HG02759 (cell line): ENCODE results near the gene DDC.
"Not testable (repeated sequence)": the region's sequence is repeated elsewhere in the genome, so short reads cannot be mapped to it uniquely, and the experiment has no call there.

Experiments used
- ATAC-seq: cut with Tn5 transposase; IDR thresholded peaks from one replicate; pipeline ENCODE4 v1.9.1; 2021; ENCODE audit warnings: mild to moderate bottlenecking, moderate library complexity; ENCODE audit not compliant: unreplicated experiment

The DDC gene

DNA sequence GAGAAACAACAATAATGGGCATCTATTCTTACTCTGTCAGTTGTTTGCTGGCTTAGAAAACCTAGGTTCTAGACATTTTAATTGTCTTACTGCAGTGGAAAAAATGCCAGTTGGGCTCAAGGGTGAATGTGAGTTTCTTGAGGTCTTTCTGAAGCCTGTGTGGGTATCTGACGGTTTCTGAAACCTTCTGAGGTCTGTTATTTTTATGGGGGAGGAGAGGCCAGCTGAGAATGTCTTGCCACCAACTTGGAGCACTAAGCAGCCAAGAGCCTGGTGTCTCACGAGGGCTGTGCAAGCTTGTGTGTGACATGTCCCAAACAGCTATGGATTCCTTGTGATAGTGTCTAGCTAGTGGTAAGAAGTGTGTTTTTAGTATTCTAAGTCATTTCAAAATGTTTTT is 24.2 kb upstream of the DDC start:
- ATAC-seq = no peak

DNA sequence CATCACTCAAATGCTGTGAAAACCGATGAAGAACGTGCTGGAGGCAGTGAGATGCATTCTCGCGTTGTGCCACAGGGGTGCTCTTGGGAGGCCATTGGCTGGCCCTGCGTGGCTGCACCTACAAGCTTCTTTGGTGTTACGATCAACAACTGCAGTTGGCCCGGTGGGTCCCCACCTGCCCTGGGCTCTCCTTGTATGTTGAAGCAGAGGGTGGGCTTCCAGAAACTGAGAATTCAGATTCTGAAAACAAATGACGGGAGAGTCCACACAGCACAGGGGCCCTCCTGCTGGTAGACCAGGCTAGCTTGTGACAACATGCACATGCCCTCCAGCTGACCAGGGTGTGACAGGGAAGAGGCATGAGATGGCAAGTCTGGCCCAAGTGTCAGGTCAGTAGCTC is 23.7 kb upstream of the DDC start:
- no peak for ATAC-seq

DNA sequence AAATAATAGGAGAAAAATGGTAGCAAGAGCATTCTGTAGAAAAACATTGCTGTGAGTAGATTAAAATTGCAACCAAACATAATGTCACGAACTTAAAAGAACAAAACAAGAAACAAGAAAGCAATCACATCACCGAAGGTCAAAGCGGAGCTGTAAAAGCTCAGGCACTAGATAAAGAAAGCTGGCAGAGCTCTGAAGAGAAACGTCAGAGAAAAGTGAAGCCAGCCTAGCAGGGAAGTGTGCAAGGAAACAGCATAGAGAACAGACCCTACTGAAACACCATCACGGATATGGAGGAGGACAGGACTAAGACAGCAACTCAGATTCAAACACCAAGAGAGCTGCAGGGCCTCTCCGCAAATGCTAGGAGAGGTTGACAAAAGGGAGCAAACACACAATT is 22.5 kb upstream of the DDC start:
- no peak for ATAC-seq

DNA sequence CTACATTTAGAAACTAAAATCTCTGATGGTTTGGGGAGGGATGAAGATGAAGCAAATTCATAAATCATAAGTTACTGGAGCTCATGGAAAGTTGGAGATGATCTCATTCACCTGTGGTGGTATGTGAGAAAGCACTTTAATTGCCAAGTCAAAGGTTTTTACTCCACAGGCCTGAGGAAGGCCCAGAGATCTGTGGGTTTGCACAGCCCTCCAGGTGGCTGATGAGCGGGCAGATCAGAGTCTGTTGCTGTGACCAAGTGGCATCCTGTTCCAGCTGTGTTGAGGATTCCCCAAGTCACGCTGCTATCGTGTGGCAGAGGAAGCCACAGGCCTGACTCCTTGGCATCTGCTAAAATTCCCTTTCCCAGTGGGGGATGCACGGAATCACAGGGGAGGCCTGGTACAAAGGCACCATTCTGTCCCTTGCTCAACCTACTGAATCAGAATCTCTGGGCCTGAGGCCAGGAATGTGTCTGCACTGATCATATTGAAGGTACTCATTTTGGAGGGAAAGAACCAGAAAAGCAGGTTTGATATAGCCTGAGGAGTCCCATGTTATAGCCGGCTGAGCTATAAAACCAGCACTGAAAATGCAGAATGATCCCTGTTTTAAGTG is 19.7 kb upstream of the DDC start:
- ATAC-seq = no peak

DNA sequence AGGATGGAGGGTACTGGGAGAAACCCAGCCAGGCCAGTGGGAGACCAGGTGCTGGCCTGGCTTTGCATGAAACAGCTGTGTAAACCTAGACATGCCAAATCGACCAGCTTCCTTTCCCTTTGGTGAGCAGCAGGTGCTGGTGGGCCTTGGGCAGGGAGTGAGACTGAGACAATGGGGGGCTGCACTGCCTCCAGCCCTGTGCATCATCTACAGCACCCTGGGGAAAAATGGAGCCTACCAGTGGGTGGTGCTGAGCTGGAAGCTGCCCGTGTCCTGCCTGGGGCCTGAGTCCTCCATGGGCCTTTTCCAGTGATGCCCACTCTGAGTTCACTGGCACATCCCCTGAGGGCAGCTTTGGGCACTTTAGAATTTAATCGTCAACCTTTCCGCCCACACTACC is 19.2 kb upstream of the DDC start:
- no peak for ATAC-seq

DNA sequence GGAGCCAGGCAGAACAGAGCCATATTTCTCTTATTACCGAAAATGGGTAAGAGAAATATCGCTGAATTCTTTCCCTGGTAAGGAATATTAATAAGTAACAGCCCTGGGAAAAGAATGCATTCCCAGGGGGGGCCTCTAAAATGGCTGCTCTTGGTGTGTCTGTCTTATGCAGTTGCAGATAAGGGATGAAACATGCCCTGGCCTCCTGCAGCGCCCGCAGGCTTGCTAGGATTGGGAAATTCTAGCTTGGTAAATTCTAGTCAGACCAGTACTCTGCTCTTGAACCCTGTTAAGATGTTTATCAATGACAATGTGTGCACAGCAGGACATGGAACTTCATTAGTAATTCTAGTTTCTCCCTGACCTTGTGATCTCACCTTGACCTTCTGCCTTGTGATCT is 18.1 kb upstream of the DDC start:
- ATAC-seq = not testable (repeated sequence)

DNA sequence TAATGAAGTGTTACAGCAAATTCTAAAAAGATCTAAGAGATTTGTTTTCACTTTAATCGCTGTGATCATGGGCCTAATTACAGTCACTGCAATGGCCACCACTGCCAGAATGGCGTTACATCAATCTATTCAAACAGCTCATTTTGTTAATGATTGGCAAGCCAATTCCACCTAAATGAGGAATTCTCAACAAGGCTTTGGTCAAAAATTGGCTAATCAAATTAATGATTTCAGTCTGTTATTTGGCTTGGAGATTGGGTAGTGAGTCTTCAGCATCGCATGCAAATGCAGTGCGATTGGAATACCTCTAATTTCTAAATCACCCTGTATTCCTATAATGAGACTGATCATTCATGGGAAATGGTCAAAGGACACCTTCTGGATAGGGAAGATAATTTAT is 17.1 kb upstream of the DDC start:
- not testable (repeated sequence) for ATAC-seq

DNA sequence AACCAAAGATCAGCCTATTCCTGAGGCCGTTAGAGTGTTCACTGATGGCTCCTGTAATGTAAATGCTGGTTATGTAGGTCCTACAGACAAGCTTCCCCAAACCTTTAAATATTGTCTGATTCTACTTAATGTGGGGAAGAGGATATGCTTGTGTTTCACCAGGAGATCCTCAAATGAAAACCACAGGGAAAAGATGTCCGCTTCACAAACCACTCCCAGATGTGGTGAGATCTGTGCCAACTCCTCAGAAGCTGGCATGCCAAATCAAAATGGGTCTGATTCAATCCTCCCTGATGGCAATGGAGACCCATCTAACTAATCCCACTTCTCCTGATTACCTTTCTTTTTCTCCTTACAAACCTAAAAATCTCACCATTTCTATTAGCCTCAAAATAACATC is 15.5 kb upstream of the DDC start:
- not testable (repeated sequence) for ATAC-seq

DNA sequence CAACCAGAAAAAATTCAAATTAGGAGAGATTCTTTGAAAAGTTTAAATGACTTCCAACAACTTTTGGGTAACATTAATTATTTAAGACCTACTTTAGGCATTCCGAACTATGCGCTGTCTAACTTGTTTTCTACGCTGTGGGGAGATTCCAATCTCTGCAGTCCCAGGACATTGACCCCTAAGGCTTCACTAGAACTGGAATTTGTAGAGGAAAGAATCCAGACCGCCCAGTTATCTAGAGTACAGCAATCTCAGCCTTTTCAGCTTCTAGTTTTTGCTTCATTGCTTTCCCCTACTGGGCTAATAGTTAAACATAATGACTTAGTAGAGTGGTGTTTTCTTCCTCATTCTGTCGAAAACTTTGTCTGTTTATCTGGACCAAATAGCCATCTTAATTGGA is 14.9 kb upstream of the DDC start:
- no peak for ATAC-seq

DNA sequence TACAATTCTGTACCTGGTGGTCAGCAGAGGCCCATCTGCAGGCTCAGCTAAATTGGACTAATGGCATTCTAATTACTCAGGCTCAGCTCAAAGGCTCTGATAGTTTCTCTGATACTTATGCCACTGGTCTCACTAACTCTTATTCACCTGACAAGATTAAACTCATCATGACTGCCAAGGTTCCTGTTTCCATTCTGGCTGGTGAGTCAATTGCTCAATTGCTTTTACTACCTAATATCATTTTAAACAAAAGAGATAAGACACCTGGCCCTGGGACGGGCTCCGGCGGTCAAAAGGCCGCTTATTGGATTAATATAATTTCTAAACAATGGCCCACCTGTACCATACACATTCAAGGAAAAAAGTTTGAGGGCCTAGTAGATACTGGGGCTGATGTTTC is 12.9 kb upstream of the DDC start:
- ATAC-seq = not testable (repeated sequence)

DNA sequence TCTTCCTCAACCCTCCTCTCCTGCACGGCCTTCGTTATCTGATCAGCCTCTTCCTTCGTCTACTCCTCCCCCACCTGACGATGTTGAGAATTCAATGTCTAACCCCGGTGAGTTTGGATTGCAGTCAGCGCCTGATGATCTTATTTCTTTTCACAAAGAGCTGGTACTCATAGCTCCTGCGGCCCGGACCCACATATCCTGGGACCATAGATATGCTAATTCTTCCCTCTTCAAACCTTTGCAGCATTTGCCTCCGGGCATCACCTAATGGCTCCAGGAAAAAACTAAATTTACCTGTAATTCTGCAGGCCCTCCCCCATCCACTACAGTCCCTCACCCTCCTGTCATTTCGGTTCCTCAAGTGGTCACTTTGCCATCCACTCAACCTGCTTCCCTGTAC is 12.4 kb upstream of the DDC start:
- no peak for ATAC-seq

DNA sequence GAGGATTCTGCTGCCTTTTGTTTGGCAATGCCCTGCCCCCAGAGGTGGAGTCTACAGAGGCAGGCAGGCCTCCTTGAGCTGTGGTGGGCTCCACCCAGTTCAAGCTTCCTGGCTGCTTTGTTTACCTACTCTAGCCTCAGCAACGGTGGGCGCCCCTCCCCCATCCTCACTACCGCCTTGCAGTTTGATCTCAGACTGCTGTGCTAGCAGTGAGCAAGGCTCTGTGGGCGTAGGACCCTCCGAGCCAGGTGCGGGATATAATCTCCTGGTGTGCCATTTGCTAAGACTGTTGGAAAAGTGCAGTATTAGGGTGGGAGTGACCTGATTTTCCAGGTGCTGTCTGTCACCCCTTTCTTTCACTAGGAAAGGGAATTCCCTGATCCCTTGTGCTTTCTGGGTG is 11.2 kb upstream of the DDC start:
- not testable (repeated sequence) for ATAC-seq

DNA sequence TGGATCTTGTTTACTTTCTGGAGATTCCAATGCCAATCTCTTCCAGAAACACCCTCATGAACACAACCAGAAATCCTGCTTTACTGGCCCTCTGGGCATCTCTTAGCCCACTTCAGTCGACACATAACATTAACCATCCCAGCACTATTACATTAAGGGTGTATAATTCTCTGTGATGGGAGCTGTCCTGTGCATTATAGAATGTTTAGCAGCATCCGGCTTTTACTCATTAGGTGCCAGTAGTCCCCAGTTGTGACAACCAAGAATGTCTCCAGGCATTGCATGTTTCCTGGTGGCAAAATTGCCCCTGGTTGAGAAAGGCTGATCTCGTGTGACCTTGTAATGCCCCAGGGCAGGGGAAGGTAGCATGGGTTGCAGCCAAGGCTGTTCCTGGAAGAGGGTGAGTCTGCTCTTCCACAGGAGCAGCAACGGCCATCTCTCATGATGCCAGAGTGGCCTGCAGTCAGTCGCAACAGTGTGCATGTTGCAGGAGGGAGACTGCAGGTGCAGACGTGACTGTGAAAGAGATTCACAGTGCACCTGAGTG is 2.6 kb upstream of the DDC start:
- no peak for ATAC-seq

DNA sequence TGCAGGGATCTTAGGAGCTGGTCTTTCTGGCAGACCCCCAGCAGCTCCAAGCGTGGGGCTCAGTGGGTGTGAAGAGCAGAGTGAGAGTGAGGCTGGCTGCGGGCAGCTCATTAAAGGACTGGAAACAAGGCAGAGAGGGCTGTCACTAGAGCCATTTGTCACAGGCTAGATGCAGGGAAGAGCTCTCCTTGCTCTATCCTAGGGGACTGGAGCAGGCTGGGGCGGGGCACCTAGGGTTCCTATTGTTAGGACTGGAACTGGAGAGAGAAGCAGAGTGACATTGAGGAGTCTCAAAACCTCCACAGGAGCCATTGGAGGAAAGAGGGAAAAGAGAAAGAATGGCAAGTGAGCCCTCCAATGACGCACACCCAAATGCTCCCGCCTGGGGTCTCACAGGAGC is 772 bp upstream of the DDC start:
- no peak for ATAC-seq

DNA sequence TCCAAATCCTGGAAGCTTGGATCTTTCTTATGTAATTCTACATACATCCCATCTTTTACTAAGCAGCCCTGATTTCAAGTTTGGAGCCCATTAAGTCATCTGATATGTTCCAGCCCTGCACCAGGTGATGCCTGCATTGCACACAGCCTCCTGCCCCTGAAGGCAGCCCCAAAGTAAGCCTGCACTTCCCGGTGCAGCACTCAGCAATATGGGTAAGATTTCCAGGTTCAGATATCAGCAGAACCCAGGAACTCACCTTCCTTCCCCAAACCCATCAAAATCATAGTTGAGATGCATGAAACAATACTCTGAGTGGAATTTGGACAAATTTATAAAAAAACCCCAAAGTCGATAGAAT is 333 bp upstream of the DDC start:
- ATAC-seq = no peak

DNA sequence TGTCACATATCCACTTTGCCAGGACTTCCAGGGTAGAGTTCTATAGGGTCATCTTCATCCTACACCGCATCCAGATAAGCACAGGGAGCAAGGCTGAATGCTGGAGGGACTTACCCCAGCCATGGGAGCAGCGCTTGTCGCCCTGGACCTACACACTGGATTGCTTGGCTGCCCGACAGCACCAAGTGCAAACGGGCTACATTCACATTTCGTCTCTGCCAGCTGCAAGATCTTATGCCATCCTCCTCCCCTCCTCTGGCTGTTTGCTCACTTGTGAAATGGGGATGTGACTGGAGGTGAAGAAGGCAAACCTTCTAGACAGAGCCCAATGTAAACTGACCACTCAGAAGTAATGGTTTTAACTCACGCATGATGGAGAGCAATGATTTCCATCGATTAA is 1.0 kb downstream of the DDC start:
- ATAC-seq = no peak

DNA sequence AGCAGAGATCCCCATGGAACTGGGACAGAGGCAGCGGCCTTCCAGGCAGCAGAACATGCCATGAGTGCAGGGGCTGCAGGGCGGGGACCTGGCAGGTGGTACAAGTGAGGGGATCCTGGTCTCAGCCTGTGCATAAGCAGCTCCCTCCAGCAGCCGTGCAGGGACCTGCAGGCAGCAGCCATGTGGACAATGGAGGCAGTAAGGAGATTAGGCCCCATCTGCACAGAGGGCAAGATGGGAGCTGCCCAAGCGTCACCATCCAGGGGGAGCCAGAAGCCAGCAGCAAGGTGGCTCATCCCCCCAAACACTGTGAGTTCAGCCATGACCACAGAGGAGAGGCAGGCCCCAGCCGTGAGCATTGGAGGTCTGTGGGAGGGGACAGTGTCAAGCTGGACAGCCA is 3.1 kb downstream of the DDC start:
- ATAC-seq = no peak

DNA sequence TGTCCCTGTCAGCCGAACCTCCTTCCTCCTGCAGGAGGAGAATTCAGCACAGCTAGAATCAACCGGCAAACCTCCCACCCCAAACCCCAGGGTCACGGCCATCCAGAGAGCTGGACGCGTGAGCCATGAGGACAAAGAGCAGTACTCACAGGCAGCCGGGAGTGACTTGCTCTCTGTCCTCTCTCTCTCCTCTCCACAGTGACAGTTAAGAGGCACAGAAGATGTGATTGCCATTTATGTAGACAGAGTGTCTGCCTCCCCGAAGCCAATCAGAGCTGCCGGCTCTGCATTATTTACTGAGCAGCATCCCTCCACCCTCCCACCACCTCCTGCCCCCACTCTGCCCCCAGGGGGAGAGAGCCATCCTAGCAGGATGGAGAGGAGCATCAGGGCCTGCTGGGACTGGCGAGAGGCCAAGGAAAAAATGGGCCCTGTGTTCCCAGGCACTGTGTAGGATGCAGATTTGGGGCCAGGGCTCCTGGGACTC is 4.3 kb downstream of the DDC start:
- no peak for ATAC-seq

DNA sequence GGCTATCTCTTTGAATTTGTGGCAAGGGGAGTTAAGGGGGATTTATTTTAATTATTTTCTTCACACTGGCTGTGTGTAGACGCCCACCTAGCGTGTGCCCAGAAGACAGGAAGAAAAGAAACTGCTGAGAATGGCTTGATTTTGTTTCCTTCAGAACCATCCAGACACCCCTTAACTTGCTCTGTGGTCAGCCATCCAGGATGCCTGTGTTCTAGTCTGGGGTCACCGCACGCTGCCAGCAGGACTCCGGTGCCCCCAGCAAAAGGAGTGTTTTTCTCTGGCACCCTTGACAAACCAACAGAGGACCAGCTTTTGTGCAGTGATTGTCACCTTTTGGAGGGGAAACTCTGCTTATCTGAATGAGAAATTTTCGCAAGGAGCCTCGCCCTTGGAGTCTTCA is 5.3 kb downstream of the DDC start:
- no peak for ATAC-seq

DNA sequence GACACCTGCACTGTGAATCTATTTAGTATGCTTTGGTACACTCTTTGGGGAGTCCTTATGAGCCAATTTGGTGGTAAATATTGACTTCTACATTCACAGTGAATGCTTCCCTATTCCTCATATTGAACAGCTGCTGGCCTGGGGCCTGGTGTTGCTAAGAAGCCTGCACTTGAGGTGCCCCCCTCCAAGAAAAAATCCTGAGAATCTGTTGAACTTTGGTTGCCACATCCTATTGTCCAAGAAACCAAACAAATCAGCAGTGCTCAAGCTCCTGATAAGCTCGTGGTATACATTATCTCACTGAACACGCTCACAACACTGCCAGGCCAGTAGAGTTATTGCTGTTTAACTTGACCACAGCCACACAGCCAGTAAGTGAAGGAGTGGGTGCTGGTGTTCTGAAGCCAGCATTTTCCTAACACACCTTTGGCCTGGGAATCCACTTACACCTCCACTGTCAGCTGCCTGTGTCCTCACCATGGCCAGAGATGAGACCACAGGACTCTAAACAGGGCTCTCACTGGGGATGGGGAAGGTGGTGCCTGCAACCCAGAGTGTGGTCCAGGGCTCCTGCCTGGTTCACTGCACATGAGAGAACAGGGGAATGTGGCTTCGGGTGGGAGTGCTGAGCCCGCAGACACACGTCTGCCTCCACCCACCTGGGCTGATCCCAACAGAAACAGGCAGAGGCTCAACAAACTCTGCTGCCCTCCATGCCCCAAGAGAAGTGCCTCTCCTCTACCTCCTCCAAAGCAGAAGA is 6.7 kb downstream of the DDC start:
- no peak for ATAC-seq

DNA sequence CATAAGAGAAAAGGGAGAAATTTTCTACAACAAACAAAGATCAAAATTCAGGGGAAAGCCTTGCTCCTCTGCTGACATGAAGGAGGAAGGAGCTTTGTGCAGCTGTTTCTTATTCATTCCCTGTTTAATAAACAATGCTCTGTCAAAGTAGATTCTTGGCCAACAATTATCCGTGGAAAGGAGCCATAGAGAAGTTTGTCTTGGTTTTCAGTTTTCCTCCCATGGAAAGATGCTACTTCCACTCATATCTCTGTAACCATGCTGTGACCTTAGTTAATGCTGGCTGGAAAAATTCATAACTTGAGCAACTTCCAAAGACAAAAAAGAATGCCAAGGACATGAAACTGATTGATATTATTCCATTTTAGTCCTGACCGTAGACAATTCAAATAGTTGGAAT is 8.1 kb downstream of the DDC start:
- ATAC-seq = no peak

DNA sequence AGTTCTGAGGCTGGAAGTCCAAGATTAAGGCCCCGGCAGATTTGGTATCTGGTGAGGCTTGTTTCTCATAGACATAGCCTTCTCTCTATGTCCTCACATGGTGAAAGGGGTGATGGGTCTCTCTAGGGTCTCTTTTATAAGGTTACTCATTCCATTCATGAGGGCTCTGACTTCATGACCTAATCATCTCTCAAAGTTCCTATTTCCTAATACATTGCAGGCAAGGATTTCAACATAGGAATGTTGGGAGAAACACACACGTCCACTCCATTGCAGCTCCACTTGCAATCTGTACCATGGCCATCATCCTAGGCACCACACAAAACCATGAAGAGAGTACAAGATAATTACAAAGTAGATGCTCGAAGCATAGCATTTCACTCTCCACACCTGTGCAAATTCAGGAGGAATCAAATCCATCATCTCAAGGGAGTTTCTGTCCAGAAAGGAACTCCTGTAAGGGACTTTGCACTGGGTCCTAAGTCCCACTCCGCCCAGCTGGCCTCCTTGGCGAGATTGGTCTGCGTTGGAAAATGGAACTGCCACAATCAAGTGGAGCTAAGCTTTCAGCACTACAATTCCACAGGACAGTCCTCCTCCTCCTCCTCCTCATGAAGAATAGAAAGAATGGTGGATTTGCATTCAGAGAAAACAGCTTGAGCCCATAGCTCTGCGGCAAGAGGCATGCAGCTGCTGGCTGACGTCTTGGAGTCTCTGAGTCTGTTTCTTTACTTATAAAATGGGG is 8.8 kb downstream of the DDC start:
- no peak for ATAC-seq
